Caco-2 (cell line): Measurements from ENCODE around the gene CDK15. TPM values are rescaled to one million over a fixed set of nuclear protein-coding genes. Genes with fewer than 3 reads are reported as not detected.

Experiments
- BruUV-seq: library from RNA; stranded (reverse); fragments of 400-500 nt; replicated peaks from 2 replicates; lab custom pipeline; 2021; lab: Mats Ljungman, UMichigan
- CTCF ChIA-PET: fragments of 300-600 bp; sonication (Branson Sonifier 250); formaldehyde crosslinking; loops from one replicate; lab custom pipeline; 2022; ENCODE audit warnings: antibody characterized with exemption; lab: Charles Lee
- POLR2A ChIA-PET: fragments of 300-600 bp; sonication (Branson Sonifier 250); formaldehyde crosslinking; loops from one replicate; lab custom pipeline; 2022; ENCODE audit warnings: antibody characterized with exemption; lab: Charles Lee
- DNase-seq, 2 experiments: peaks; one replicate each; pipeline versions ENCODE4 v3.0.0 to v3.0.0-alpha.2; 2020 to 2022
- H3K27me3 ChIP-seq: replicated peaks from 2 replicates; pipeline ENCODE4 v1.6.0; 2011; ENCODE audit warnings: low read length; ENCODE audit not compliant: control insufficient read depth, insufficient read depth
- H3K36me3 ChIP-seq: 2 replicates; pipeline ENCODE4 v1.5.1; 2011; ENCODE audit warnings: low read length; ENCODE audit not compliant: control insufficient read depth, insufficient read depth
- H3K4me1 ChIP-seq: fragments of 250-450 bp; sonication (Bioruptor Pico); 2 replicates; pipeline ENCODE4 v1.5.1; 2020; ENCODE audit warnings: mild to moderate bottlenecking
- H3K4me3 ChIP-seq: 2 replicates; pipeline ENCODE4 v1.5.1; 2011; ENCODE audit warnings: low read depth, mild to moderate bottlenecking, control low read depth, low read length
- H3K9me3 ChIP-seq: fragments of 250-450 bp; sonication (Bioruptor Pico); 2 replicates; pipeline ENCODE4 v1.5.1; 2020; ENCODE audit warnings: mild to moderate bottlenecking, moderate library complexity
- H3K27ac Mint-ChIP-seq: one replicate; pipeline ENCODE4 v1.8.0; 2022; ENCODE audit warnings: mixed read lengths; ENCODE audit not compliant: unreplicated experiment
- H3K27me3 Mint-ChIP-seq: one replicate; pipeline ENCODE4 v1.8.0; 2022; ENCODE audit warnings: mixed read lengths; ENCODE audit not compliant: insufficient read depth, unreplicated experiment
- H3K36me3 Mint-ChIP-seq: one replicate; pipeline ENCODE4 v1.8.0; 2022; ENCODE audit warnings: mild to moderate bottlenecking, mixed read lengths; ENCODE audit not compliant: insufficient read depth, unreplicated experiment
- H3K4me1 Mint-ChIP-seq: one replicate; pipeline ENCODE4 v1.8.0; 2022; ENCODE audit warnings: low read depth, mixed read lengths; ENCODE audit not compliant: unreplicated experiment
- H3K4me3 Mint-ChIP-seq: one replicate; pipeline ENCODE4 v1.8.0; 2022; ENCODE audit warnings: mild to moderate bottlenecking, moderate library complexity, mixed read lengths; ENCODE audit not compliant: unreplicated experiment
- H3K9me3 Mint-ChIP-seq: one replicate; pipeline ENCODE4 v1.8.0; 2022; ENCODE audit warnings: mixed read lengths; ENCODE audit not compliant: unreplicated experiment
- intact Hi-C: fragments of 100-400 bp; cut with micrococcal nuclease; formaldehyde crosslinking; loops from one replicate; pipeline ENCODE4 v1.10.0; 2022; ENCODE audit not compliant: unreplicated experiment
- total RNA-seq: library from RNA; stranded (reverse); gene quantifications from 2 replicates; pipeline ENCODE4 v1.2.3, GENCODE V29; 2022
- TF ChIP-seq, protein P1 (sequence below), 2 experiments: fragments of 200-600 bp in 1 of 2; IDR thresholded peaks; 1 replicate in 1 of 2; 2 replicates in 1 of 2; pipeline versions ENCODE4 v1.5.1 to v1.8.0; 2011 to 2022; ENCODE audit warnings: antibody characterized with exemption in 1 of 2, control low read depth in 1 of 2, inconsistent platforms in 1 of 2, low read depth in 1 of 2, low read length in 1 of 2, mild to moderate bottlenecking in 1 of 2, moderate library complexity in 1 of 2; ENCODE audit not compliant: insufficient read depth in 1 of 2, severe bottlenecking in 1 of 2, unreplicated experiment in 1 of 2

The CDK15 gene
- total RNA-seq, 1 experiment from 2014 or later, result not detected

DNA sequence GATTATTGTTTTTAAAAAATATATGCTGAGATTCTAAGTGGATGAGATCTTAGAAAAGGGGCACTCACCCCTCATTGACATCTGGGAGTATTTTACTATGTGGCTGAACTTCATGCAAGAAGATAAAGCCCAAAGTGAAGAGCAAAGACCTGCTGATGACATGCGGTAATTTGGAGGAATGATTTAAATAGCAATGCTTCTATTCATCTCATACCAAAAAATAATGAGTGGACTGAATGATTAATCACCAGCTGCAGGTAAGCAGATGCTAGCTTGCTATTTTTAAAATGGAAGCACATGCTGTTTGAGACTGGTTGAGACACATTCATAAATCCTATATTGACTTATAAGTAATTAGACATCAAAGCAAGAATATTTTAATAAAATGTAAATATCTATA is 12.7 kb upstream of the CDK15 start:
- Mint-ChIP-seq H3K36me3 (no peaks in the 10 kb centered on the region), H3K4me3 (no peak overlapping the region), H3K27ac (no peak overlapping the region), H3K9me3 (no peaks in the 10 kb centered on the region), H3K27me3 (no peaks in the 10 kb centered on the region), H3K4me1 (peaks cover 13% of the 10 kb centered on the region)
- POLR2A ChIA-PET, result no interaction called here
- Histone ChIP-seq H3K4me1 (peaks cover 3% of the 10 kb centered on the region; the same call in 1 of the 2 replicates), H3K36me3 (no peaks in the 10 kb centered on the region), H3K27me3 (no peaks in the 10 kb centered on the region), H3K9me3 (no peaks in the 10 kb centered on the region), H3K4me3 (no peak overlapping the region)
- intact Hi-C loops, result no loop called here
- no TSS peak for BruUV-seq
- CTCF ChIA-PET, result no interaction called here
- no peak for DNase-seq
- TF ChIP-seq, protein P1, sequence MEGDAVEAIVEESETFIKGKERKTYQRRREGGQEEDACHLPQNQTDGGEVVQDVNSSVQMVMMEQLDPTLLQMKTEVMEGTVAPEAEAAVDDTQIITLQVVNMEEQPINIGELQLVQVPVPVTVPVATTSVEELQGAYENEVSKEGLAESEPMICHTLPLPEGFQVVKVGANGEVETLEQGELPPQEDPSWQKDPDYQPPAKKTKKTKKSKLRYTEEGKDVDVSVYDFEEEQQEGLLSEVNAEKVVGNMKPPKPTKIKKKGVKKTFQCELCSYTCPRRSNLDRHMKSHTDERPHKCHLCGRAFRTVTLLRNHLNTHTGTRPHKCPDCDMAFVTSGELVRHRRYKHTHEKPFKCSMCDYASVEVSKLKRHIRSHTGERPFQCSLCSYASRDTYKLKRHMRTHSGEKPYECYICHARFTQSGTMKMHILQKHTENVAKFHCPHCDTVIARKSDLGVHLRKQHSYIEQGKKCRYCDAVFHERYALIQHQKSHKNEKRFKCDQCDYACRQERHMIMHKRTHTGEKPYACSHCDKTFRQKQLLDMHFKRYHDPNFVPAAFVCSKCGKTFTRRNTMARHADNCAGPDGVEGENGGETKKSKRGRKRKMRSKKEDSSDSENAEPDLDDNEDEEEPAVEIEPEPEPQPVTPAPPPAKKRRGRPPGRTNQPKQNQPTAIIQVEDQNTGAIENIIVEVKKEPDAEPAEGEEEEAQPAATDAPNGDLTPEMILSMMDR (IDR thresholded peaks at IDR 0.05; ENCODE audit: insufficient read depth in 1 of 2, low read depth in 1 of 2, low read length in 1 of 2, severe bottlenecking in 1 of 2, unreplicated experiment in 1 of 2), result no peak

- no peaks in the 10 kb centered on the region for H3K27me3 ChIP-seq
- H3K9me3 ChIP-seq, result no peaks in the 10 kb centered on the region
- peaks cover 7% of the 10 kb centered on the region for H3K4me1 Mint-ChIP-seq
- H3K4me3 Mint-ChIP-seq, result no peak overlapping the region
- BruUV-seq, result no TSS peak
- peaks cover 5% of the 10 kb centered on the region; the same call in 1 of the 2 replicates for H3K4me1 ChIP-seq
- intact Hi-C loops, result no loop called here
- H3K36me3 Mint-ChIP-seq, result no peaks in the 10 kb centered on the region
- CTCF ChIA-PET, result no interaction called here
- H3K27me3 Mint-ChIP-seq, result no peaks in the 10 kb centered on the region
- H3K27ac Mint-ChIP-seq, result no peak overlapping the region
- no peak overlapping the region for H3K4me3 ChIP-seq
- POLR2A ChIA-PET, result no interaction called here
- TF ChIP-seq, protein P1 (IDR thresholded peaks at IDR 0.05; ENCODE audit: insufficient read depth in 1 of 2, low read depth in 1 of 2, low read length in 1 of 2, severe bottlenecking in 1 of 2, unreplicated experiment in 1 of 2), result no peak
- H3K36me3 ChIP-seq, result no peaks in the 10 kb centered on the region
- H3K9me3 Mint-ChIP-seq, result no peaks in the 10 kb centered on the region
- no peak for DNase-seq
These were observed 12.0 kb upstream of the CDK15 start for GRCh38 chr2:201794294-201794693.

GRCh38 chr2:201795607-201796477 is 10.5 kb upstream of the CDK15 start:
- H3K9me3 ChIP-seq, result no peaks in the 10 kb centered on the region
- Mint-ChIP-seq H3K36me3 (no peaks in the 10 kb centered on the region), H3K27me3 (no peaks in the 10 kb centered on the region), H3K4me1 (no peaks in the 10 kb centered on the region), H3K9me3 (no peaks in the 10 kb centered on the region), H3K4me3 (no peak overlapping the region), H3K27ac (no peak overlapping the region)
- no peaks in the 10 kb centered on the region for H3K36me3 ChIP-seq
- peak in 1 of 2 experiments; percentile 48 for DNase-seq
- BruUV-seq, result no TSS peak
- ChIA-PET POLR2A (no interaction called here), CTCF (interaction anchor here (0.7 kb wide), 1 partner anchor 487 kb away, joined by 3 read pairs; no protein-coding TSS in a partner anchor)
- TF ChIP-seq, protein P1 (IDR thresholded peaks at IDR 0.05; ENCODE audit: insufficient read depth in 1 of 2, low read depth in 1 of 2, low read length in 1 of 2, severe bottlenecking in 1 of 2, unreplicated experiment in 1 of 2), result peak; percentile 58 to 87
- intact Hi-C loops, result loop anchor here (1.0 to 5.0 kb wide), 4 partner anchors 64 to 382 kb away; partner anchors contain the start of gene FZD7
- H3K4me3 ChIP-seq, result no peak overlapping the region
- no peaks in the 10 kb centered on the region for H3K27me3 ChIP-seq
- H3K4me1 ChIP-seq, result peaks cover 5% of the 10 kb centered on the region; the same call in 1 of the 2 replicates
